Measurements from ENCODE around the gene RPAP3.

DNA sequence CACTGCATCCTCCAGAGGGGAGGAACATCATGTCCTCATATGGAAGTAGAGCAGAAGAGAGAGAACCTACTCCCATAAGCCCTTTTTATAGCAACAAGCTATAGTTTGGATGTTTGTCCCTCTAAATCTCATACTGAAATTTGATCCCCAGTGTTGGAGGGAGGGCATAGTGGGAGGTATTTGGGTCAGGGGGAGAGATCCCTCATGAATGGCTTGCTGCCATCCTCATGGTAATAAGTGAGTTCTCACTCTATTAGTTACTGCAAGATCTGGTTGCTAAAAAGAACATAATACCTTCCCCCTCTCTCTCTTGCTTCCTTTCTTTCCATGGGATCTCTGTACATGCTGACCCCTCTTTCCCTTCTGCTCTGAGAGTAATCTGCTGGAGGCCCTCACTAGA, 93.9 kb downstream of the RPAP3 start:
- no peak for TF ChIP-seq CTCF (IDR thresholded peaks at IDR 0.05)
- no peak for TF ChIP-seq EP300 (IDR thresholded peaks at IDR 0.05)

Data from suprapubic skin (tissue), 3 donors.